Epithelial cell of proximal tubule (primary cell): ENCODE measurements around the gene CDH15. TPM values are rescaled to one million over a fixed set of nuclear protein-coding genes. Genes with fewer than 3 reads are reported as not detected.

Experiments
- DNase-seq: peaks from one replicate; pipeline ENCODE4 v3.0.0-alpha.2; 2011; ENCODE audit warnings: low read depth
- H3K4me3 ChIP-seq: 2 replicates; pipeline ENCODE4 v1.5.1; 2011; ENCODE audit warnings: low read depth, mild to moderate bottlenecking, low read length
- total RNA-seq: library from RNA; depleted of rRNA; stranded (reverse); fragments of >200 nt; gene quantifications from 2 replicates; pipeline ENCODE4 v1.2.3, GENCODE V29; 2015
- TF ChIP-seq, protein P1 (sequence below): conservative IDR thresholded peaks from 2 replicates; pipeline ENCODE4 v1.5.1; 2012; ENCODE audit warnings: low read depth, mild to moderate bottlenecking, low read length

The CDH15 gene
- total RNA-seq, 1 donor from 2014 or later = not detected

DNA sequence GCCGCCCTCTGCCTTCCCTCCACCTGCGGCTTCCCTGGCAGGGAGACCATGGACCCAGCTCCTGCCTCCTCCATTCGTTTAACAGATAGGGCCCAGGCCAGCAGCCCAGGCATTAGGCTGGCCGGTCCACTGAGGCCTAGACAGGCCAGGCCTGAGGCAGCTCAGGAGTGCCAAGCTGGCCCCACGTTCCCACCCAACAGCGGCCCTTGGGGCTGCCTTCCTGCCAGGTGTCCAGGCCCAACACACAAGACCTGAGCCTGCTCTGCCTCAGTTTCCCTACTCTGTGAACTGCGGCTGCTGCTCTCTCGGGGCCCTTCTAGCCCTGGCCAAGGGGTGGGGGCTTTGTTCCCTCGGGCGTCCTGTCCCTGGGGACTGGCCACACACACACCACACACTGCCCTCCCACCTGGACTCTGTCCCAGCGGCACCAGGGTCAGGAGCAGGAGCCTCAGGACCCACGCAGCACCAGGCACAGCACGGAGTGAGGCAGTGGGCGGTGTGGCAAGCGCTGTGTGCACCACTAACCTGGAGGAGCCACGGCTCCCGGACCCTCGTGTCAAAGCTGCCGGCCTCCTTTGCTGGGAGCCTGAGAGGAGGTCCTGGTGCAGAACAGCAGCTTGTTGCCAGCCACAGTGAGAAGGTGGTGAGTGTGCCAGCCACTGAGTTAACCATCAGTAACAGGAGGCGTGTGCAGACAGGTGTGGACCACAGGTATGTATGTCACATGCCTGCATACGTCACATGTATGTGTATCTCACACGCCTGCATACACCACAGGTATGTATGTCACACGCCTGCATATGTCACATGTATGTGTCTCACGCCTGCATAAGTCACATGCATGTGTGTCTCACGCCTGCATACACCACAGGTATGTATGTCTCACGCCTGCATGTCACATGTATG is 14.6 kb upstream of the CDH15 start:
- no peak for DNase-seq
- TF ChIP-seq, protein P1, sequence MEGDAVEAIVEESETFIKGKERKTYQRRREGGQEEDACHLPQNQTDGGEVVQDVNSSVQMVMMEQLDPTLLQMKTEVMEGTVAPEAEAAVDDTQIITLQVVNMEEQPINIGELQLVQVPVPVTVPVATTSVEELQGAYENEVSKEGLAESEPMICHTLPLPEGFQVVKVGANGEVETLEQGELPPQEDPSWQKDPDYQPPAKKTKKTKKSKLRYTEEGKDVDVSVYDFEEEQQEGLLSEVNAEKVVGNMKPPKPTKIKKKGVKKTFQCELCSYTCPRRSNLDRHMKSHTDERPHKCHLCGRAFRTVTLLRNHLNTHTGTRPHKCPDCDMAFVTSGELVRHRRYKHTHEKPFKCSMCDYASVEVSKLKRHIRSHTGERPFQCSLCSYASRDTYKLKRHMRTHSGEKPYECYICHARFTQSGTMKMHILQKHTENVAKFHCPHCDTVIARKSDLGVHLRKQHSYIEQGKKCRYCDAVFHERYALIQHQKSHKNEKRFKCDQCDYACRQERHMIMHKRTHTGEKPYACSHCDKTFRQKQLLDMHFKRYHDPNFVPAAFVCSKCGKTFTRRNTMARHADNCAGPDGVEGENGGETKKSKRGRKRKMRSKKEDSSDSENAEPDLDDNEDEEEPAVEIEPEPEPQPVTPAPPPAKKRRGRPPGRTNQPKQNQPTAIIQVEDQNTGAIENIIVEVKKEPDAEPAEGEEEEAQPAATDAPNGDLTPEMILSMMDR = no peak
- no peak overlapping the region for H3K4me3 ChIP-seq

DNA sequence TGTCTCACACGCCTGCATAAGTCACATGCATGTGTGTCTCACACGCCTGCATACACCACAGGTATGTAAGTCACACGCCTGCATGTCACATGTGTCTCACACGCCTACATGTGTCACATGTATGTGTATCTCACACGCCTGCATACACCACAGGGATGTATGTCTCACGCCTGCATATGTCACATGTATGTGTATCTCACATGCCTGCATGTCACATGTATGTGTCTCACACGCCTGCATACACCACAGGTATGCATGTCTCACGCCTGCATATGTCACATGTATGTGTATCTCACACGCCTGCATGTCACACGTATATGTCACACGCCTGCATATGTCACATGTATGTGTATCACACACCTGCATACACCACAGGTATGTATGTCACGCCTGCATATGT is 13.8 kb upstream of the CDH15 start:
- no peak for DNase-seq
- TF ChIP-seq, protein P1 = no peak
- H3K4me3 ChIP-seq = no peak overlapping the region

DNA sequence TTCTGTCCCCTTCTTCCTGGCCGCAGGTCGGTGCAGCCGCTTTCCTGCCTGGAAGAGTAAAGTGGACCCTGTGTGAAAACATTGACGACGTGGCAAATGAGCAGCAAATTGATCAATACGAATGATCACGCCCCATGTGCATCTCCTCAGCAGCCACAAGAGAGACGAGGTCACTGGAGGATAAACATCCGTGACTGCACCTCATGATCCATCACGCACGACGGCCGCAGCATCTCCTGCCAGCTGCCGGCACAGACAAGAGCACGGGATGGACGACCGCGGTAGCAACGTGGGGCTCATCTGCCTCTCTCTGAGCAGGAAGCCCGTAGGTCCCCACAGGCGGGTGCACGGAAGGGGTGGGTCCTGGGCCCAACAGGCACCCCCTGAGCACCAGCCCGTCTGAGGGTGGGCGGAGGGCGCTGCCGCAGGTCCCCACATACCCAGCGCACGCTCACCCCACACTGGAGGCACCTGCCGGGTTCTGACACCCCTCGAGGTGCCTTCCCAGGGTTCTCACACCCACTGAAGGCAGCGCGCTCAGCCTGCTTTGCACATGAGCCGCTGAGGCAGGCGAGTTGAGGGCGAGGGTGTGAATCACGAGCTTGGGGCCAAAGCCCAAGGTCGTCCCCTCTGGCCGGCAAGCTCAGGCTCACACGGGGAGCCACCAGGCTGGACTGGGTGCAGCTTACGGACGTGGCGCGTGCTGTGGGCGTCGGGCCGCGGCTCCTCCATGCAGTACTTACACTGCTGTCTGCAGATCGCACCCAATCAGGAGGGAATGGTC is 12.3 kb upstream of the CDH15 start:
- no peak overlapping the region for H3K4me3 ChIP-seq
- DNase-seq = no peak
- TF ChIP-seq, protein P1 = no peak

DNA sequence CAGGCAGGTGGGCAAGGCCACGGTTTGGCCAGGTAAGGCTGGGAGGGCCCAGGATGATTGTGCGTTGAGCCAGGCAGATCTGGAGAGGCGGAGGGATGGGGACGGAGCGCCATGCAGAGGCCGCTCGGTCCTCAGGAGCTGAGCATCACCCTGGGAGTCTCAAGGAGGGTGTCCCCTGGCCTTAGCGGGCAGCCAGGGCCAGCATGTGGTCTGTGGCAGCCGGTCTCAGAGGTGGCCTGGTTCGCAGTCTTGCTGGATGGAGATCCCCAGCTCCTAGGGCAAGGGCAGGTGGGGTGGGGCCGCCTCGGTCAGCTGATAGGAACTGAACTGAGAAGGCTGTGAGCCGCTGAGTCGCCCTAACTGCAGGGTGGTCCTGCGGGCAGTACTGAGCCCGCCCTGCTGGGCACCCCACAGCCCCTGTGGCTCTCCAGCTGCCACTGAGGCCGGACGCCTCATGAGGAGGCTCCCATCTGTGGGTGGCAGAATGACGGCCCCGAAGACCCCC is 11.6 kb upstream of the CDH15 start:
- TF ChIP-seq, protein P1 = no peak
- DNase-seq = no peak
- H3K4me3 ChIP-seq = no peak overlapping the region

DNA sequence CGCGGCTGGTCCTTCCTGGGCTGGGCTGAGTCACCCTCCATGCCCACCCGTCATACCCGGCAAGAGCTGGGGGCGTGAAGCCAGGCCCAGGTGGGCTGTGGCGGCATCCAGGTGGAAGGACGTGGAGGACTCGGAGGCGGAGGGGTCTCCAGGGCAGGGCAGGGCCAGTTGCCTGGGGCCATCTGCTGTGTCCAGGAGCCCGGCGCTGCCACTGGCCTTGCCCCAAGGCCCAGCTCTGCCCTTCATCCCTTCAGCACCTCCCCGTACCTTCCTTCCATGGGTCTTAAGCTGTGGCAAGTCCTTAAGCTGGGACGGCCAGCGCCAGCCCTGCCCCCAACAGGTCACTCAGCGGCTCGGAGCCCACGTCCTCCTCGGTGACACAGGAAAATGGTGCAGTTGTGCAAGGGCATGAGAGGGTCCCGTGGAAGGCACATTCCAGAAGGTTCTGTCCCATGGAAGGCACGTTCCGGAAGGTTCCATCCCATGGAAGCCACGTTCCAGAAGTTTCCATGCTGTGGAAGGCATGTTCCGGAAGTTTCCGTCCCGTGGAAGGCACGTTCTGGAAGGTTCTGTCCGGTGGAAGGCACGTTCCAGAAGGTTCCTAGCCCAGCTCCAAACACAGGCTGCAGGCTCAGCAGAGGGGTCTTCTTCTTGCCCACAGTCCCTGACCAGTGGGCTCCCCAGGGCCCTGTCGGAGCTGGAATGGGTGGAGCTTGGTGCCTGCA is 10.4 kb upstream of the CDH15 start:
- no peak overlapping the region for H3K4me3 ChIP-seq
- no peak for DNase-seq
- TF ChIP-seq, protein P1 = no peak

DNA sequence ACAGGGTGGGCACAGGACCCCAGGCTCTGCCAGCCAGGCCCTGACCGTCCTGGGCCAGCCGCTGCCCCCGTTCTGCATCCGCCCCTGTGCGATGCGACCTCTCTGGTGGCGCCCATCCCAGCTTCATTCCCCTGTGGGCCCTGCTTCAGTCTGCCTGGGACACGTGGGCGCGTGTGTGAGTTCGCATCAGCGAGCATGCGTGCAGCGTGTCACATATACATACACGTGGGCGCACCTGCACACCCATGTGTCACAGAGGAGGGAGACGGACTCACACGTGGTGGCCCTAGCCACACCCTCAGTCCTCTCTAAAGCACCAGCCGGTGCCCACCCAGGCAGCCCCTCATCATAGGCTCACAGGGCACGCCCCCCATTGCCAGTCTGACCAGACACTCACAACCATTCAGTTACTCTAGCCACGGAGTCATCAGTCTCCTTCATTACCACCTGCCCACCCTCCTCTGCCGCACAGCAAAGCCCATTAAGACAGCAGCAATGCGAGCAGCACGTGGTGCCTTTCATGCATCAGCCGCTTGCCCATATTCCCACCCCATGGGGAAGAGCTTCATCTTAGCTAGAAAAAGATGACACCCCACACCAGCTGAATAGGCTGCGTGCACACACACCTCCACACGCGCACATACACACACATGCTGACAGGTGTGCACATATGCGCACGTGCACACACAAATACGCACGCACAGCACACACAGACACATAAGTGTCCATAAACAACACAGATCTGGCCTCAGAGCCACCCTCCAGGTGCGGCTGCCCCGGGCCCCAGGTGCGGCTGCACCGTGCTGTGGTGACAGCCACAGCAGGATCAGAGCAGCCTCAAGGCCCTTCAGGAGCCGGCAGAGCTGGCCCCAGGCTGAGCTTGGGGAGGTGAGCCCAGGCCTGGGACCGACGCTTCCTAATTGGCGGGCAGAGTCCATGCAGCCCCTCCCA is 9.5 kb upstream of the CDH15 start:
- no peak for DNase-seq
- no peak overlapping the region for H3K4me3 ChIP-seq
- TF ChIP-seq, protein P1 = no peak
